Measurements from ENCODE around the gene NR4A3. TPM values are rescaled to one million over a fixed set of nuclear protein-coding genes. Genes with fewer than 3 reads are reported as not detected.

Gene NR4A3
- total and polyA plus RNA-seq, 9 of the 15 experiments (the other 6 are each of a cell fraction or from before 2014, with no cell fraction given), result 0.04 to 0.07 TPM; not detected in 7

DNA sequence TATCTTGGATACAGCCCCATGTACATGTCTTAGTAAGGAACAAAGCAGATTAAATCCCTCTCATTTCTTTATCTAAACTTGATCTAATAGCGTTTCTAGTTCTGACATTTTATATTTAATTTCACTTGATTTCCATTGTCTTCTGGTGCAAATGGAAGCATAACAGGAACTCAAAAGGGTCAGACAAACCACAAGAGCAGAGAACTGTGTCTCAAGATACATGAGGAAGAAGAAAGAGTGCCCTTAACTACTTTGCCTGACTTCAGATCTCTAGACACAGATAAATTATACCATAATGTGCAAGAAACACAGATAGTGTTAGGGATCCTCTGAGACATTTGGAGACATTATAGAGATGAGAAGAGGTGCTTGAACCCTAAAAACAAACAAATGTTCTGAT, 64.1 kb downstream of the NR4A3 start:
- Histone ChIP-seq H3K4me3 (no peak overlapping the region), H3K9me1 (ENCODE audit: control insufficient read depth, insufficient read depth, low read length) (no peaks in the 10 kb centered on the region), H3K9ac (ENCODE audit: insufficient read depth in 1 of 2, low read depth in 2 of 2, low read length in 2 of 2) (no peak overlapping the region), H3K4me1 (replicated peaks in 1 of 2; ENCODE audit: control insufficient read depth in 2 of 2, insufficient read depth in 2 of 2, low read length in 2 of 2) (no peaks in the 10 kb centered on the region), H3K79me2 (ENCODE audit: control insufficient read depth, insufficient read depth, low read length) (no peaks in the 10 kb centered on the region), H3K27me3 (ENCODE audit: control insufficient read depth in 2 of 2, insufficient read depth in 2 of 2, low read length in 2 of 2) (no peaks in the 10 kb centered on the region; a peak in 1 of 5 replicates), H3K9me3 (replicated peaks; ENCODE audit: control insufficient read depth, insufficient read depth, low read depth, low read length) (no peaks in the 10 kb centered on the region), H3K27ac (ENCODE audit: extremely low read depth, low read depth, low read length) (no peak overlapping the region), H3K4me2 (ENCODE audit: insufficient read depth, low read length) (no peak overlapping the region), H4K20me1 (replicated peaks; ENCODE audit: control insufficient read depth, insufficient read depth, low read length) (no peaks in the 10 kb centered on the region), H2AFZ (ENCODE audit: low read depth, low read length) (no peak overlapping the region), H3K36me3 (ENCODE audit: control insufficient read depth, insufficient read depth, low read length) (no peaks in the 10 kb centered on the region)
- TF ChIP-seq CHD1 (IDR thresholded peaks at IDR 0.05; ENCODE audit: low read length) (no peak), NCOR1 (IDR thresholded peaks at IDR 0.05) (no peak), BRD4 (IDR thresholded peaks at IDR 0.05) (no peak), ZNF165 (CRISPR knock-in tag; IDR thresholded peaks at IDR 0.05; ENCODE audit: borderline replicate concordance) (no peak), SMAD4 (CRISPR knock-in tag; conservative IDR thresholded peaks at IDR 0.05) (no peak), FOSL1 (tag; conservative IDR thresholded peaks at IDR 0.05) (no peak), SMC3 (conservative IDR thresholded peaks at IDR 0.05; ENCODE audit: insufficient read depth, low read depth, low read length) (no peak), FOS (IDR thresholded peaks at IDR 0.05; ENCODE audit: extremely low read depth, insufficient read length) (no peak), CREB1 (IDR thresholded peaks at IDR 0.05) (no peak), CREB1 (CRISPR knock-in tag; IDR thresholded peaks at IDR 0.05) (no peak), BRD9 (IDR thresholded peaks at IDR 0.05; ENCODE audit: low read depth, partially characterized antibody) (no peak)
- TF ChIP-seq, protein P1, sequence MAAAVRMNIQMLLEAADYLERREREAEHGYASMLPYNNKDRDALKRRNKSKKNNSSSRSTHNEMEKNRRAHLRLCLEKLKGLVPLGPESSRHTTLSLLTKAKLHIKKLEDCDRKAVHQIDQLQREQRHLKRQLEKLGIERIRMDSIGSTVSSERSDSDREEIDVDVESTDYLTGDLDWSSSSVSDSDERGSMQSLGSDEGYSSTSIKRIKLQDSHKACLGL (CRISPR knock-in tag; IDR thresholded peaks at IDR 0.05; ENCODE audit: borderline replicate concordance, poor library complexity, severe bottlenecking), result no peak
- FAIRE-seq (no peak), DNase-seq (ENCODE audit: extremely low read depth in 1 of 4, low spot score in 3 of 4) (no peak), ATAC-seq (no peak)
- in situ Hi-C loops (cut with MboI), result no loop called here
- 0% methylated on average over 1 of the region's 1 CpG for WGBS (ENCODE audit: insufficient coverage, low coverage, missing lambda C conversion rate)
- intact Hi-C loops (cut with micrococcal nuclease), result loop anchor here (10.0 kb wide), 1 partner anchor 701 kb away; no protein-coding TSS in a partner anchor
- ChIA-PET CTCF (ENCODE audit: low intra/inter-chr PET ratio) (no interaction called here), POLR2A (no interaction called here)
- BruUV-seq (replicated peaks), result no TSS peak
